ENCODE data around the gene BCL2.
A peak's percentile ranks its signal among the peaks of the same experiment; 100 is the strongest.

The BCL2 gene

GRCh38 chr18:63178971-63179370 is 140.6 kb downstream of the BCL2 start:
- no peak for DNase-seq

- DNase-seq, result peak; percentile 50
These were observed 141.4 kb downstream of the BCL2 start for GRCh38 chr18:63177919-63178821.

- no peak for DNase-seq
These were observed 142.3 kb downstream of the BCL2 start for GRCh38 chr18:63177259-63177658.

- no peak for DNase-seq
These were observed 144.3 kb downstream of the BCL2 start for GRCh38 chr18:63175264-63175663.

- DNase-seq, result no peak
These were observed 145.6 kb downstream of the BCL2 start for GRCh38 chr18:63173983-63174382.

GRCh38 chr18:63169853-63170252 is 149.7 kb downstream of the BCL2 start:
- no peak for DNase-seq

- DNase-seq, result no peak
These were observed 151.3 kb downstream of the BCL2 start for GRCh38 chr18:63168287-63168686.

GRCh38 chr18:63166142-63166541 is 153.4 kb downstream of the BCL2 start:
- no peak for DNase-seq

- no peak for DNase-seq
These were observed 155.2 kb downstream of the BCL2 start for GRCh38 chr18:63164396-63164795.

- DNase-seq, result no peak
These were observed 157.1 kb downstream of the BCL2 start for GRCh38 chr18:63162271-63163014.

GRCh38 chr18:63161761-63162195 is 157.8 kb downstream of the BCL2 start:
- DNase-seq, result no peak

GRCh38 chr18:63161032-63161760 is 158.4 kb downstream of the BCL2 start:
- DNase-seq, result no peak

- no peak for DNase-seq
These were observed 159.2 kb downstream of the BCL2 start for GRCh38 chr18:63160172-63160995.

- no peak for DNase-seq
These were observed 160.0 kb downstream of the BCL2 start for GRCh38 chr18:63159590-63159989.

- no peak for DNase-seq
These were observed 160.8 kb downstream of the BCL2 start for GRCh38 chr18:63158676-63159291.

- no peak for DNase-seq
These were observed 161.4 kb downstream of the BCL2 start for GRCh38 chr18:63158012-63158631.

GRCh38 chr18:63157293-63158011 is 162.1 kb downstream of the BCL2 start:
- no peak for DNase-seq

GRCh38 chr18:63155910-63156773 is 163.4 kb downstream of the BCL2 start:
- no peak for DNase-seq

- DNase-seq, result peak; percentile 85
These were observed 164.3 kb downstream of the BCL2 start for GRCh38 chr18:63155169-63155852.

Data from NCI-H1436 treated with DMSO at 0.1 percent for 48 hours (cell line).